HCT116 (cell line): Measurements from ENCODE around the gene PRLHR. TPM values are rescaled to one million over a fixed set of nuclear protein-coding genes. Genes with fewer than 3 reads are reported as not detected.

Experiments used
- ATAC-seq: fragments of 200-7000 bp; cut with Tn5 transposase; 2 replicates; pipeline ENCODE4 v1.9.1; 2020; ENCODE audit warnings: mild to moderate bottlenecking, moderate library complexity
- BruUV-seq: library from RNA; stranded (reverse); fragments of 400-500 nt; replicated peaks from 2 replicates; lab custom pipeline; 2021; lab: Mats Ljungman, UMichigan
- CTCF ChIA-PET: fragments of 300-600 bp; sonication (Branson Sonifier 250); formaldehyde crosslinking; loops from one replicate; lab custom pipeline; 2021; ENCODE audit warnings: antibody characterized with exemption; lab: Charles Lee
- POLR2A ChIA-PET: fragments of 300-600, 350-600 bp; sonication (Branson Sonifier 250); formaldehyde crosslinking; loops from one replicate; lab custom pipeline; 2021; ENCODE audit warnings: antibody characterized with exemption; lab: Charles Lee
- RAD21 ChIA-PET, 2 experiments: fragments of 300-600 bp; sonication (Branson Sonifier 250); formaldehyde crosslinking; loops; one replicate each; lab custom pipeline; 2023; ENCODE audit warnings: low total read pairs in 2 of 2; ENCODE audit not compliant: uncharacterized antibody in 2 of 2, unreplicated experiment in 2 of 2, low non-redundant PET in 1 of 2; lab: Charles Lee
- DNase-seq: peaks from one replicate; pipeline ENCODE4 v3.0.0-alpha.2; 2010; ENCODE audit warnings: low read depth, low spot score
- H2AFZ ChIP-seq: fragments of 200-600 bp; shearing (Covaris generic), sonication (generic); 2 replicates; pipeline ENCODE4 v1.6.1; 2017; ENCODE audit warnings: low read depth, mixed run types, mixed read lengths, antibody characterized with exemption, low read length; ENCODE audit not compliant: poor library complexity, severe bottlenecking
- H3K27ac ChIP-seq: 2 replicates; pipeline ENCODE4 v1.5.1; 2012; ENCODE audit warnings: low read depth, low read length
- H3K27me3 ChIP-seq: fragments of 200-600 bp; sonication (generic); 2 replicates; pipeline ENCODE4 v1.6.1; 2016; ENCODE audit warnings: mixed run types, low read length, mixed read lengths; ENCODE audit not compliant: insufficient read depth
- H3K36me3 ChIP-seq, 2 experiments: fragments of 200-500 bp in 1 of 2; fragments of 200-600 bp in 1 of 2; sonication (Bioruptor generic) in 1 of 2; sonication (generic) in 1 of 2; 2 replicates each; pipeline versions ENCODE4 v1.5.1 to v1.6.1; 2014 to 2016; ENCODE audit warnings: low read length in 2 of 2, inconsistent platforms in 1 of 2, mixed read lengths in 1 of 2, mixed run types in 1 of 2; ENCODE audit not compliant: insufficient read depth in 2 of 2, control insufficient read depth in 1 of 2
- H3K4me1 ChIP-seq, 2 experiments: fragments of 200-600 bp in 1 of 2; sonication (generic) in 1 of 2; 2 replicates each; pipeline versions ENCODE4 v1.5.1 to v1.6.1; 2012 to 2017; ENCODE audit warnings: low read length in 2 of 2, inconsistent platforms in 1 of 2, mild to moderate bottlenecking in 1 of 2, mixed read lengths in 1 of 2, mixed run types in 1 of 2, moderate library complexity in 1 of 2; ENCODE audit not compliant: insufficient read depth in 2 of 2, control insufficient read depth in 1 of 2
- H3K4me2 ChIP-seq: fragments of 200-600 bp; sonication (generic); 2 replicates; pipeline ENCODE4 v1.6.1; 2017; ENCODE audit warnings: mixed run types, low read length, mixed read lengths
- H3K4me3 ChIP-seq, 2 experiments: fragments of 200-600 bp in 1 of 2; sonication (generic) in 1 of 2; replicated peaks in 1 of 2; 2 replicates each; pipeline ENCODE4 v1.5.1; 2011 to 2016; ENCODE audit warnings: low read length in 2 of 2, control low read depth in 1 of 2, low read depth in 1 of 2, mild to moderate bottlenecking in 1 of 2, mixed read lengths in 1 of 2, mixed run types in 1 of 2
- H3K79me2 ChIP-seq: fragments of 200-600 bp; sonication (generic); 2 replicates; pipeline ENCODE4 v1.6.1; 2017; ENCODE audit warnings: mild to moderate bottlenecking, mixed run types, low read length, moderate library complexity, mixed read lengths; ENCODE audit not compliant: insufficient read depth
- H3K9ac ChIP-seq: fragments of 200-600 bp; sonication (generic); 2 replicates; pipeline ENCODE4 v1.6.1; 2016; ENCODE audit warnings: low read length, mixed read lengths
- H3K9me2 ChIP-seq: fragments of 200-600 bp; sonication (generic), shearing (Covaris generic); 2 replicates; pipeline ENCODE4 v1.6.1; 2017; ENCODE audit warnings: mixed run types, mild to moderate bottlenecking, moderate library complexity; ENCODE audit not compliant: insufficient read depth
- H3K9me3 ChIP-seq, 2 experiments: fragments of 200-500 bp in 1 of 2; fragments of 200-600 bp in 1 of 2; sonication (Bioruptor generic) in 1 of 2; sonication (generic) in 1 of 2; 2 replicates each; pipeline ENCODE4 v1.6.1; 2014 to 2017; ENCODE audit warnings: low read length in 2 of 2, mixed read lengths in 2 of 2, inconsistent platforms in 1 of 2, low read depth in 1 of 2, mild to moderate bottlenecking in 1 of 2, mixed run types in 1 of 2, moderate library complexity in 1 of 2; ENCODE audit not compliant: control insufficient read depth in 1 of 2, insufficient read depth in 1 of 2
- H4K20me1 ChIP-seq: fragments of 200-600 bp; sonication (generic), shearing (Covaris generic); 2 replicates; pipeline ENCODE4 v1.6.1; 2017; ENCODE audit warnings: mixed run types, mild to moderate bottlenecking, moderate library complexity; ENCODE audit not compliant: insufficient read depth
- CBX3 ChIP-seq: IDR thresholded peaks from 2 replicates; pipeline ENCODE4 v1.6.1; 2012; ENCODE audit warnings: low read depth
- CTCF ChIP-seq, 3 experiments: fragments of 200-600 bp in 1 of 3; sonication (generic) in 1 of 3; IDR thresholded peaks in 2 of 3; conservative IDR thresholded peaks in 1 of 3; 2 replicates each; pipeline ENCODE4 v1.5.1; 2012 to 2017; ENCODE audit warnings: low read depth in 2 of 3, low read length in 2 of 3, antibody characterized with exemption in 1 of 3, borderline replicate concordance in 1 of 3, control low read depth in 1 of 3, mild to moderate bottlenecking in 1 of 3, mixed read lengths in 1 of 3, mixed run types in 1 of 3, moderate library complexity in 1 of 3; ENCODE audit not compliant: insufficient read depth in 1 of 3
- EGR1 ChIP-seq: IDR thresholded peaks from 2 replicates; pipeline ENCODE4 v1.6.1; 2012; ENCODE audit warnings: low read depth
- ELF1 ChIP-seq: IDR thresholded peaks from 2 replicates; pipeline ENCODE4 v1.6.1; 2012; ENCODE audit warnings: low read depth, borderline replicate concordance
- EZH2phosphoT487 ChIP-seq: fragments of 200-600 bp; IDR thresholded peaks from 2 replicates; pipeline ENCODE4 v1.6.1; 2018; ENCODE audit warnings: antibody characterized with exemption, borderline replicate concordance
- JUND ChIP-seq: IDR thresholded peaks from 2 replicates; pipeline ENCODE4 v1.6.1; 2012
- POLR2A ChIP-seq: IDR thresholded peaks from 2 replicates; pipeline ENCODE4 v1.7.0; 2011; ENCODE audit warnings: borderline replicate concordance; ENCODE audit not compliant: insufficient read depth, insufficient read length; ENCODE audit errors: extremely low read depth
- POLR2AphosphoS5 ChIP-seq: IDR thresholded peaks from 2 replicates; pipeline ENCODE4 v1.6.1; 2011; ENCODE audit warnings: mild to moderate bottlenecking, low read depth, low read length, moderate library complexity
- RAD21 ChIP-seq: IDR thresholded peaks from 2 replicates; pipeline ENCODE4 v1.6.1; 2012; ENCODE audit warnings: low read depth, mild to moderate bottlenecking
- SP1 ChIP-seq: IDR thresholded peaks from 2 replicates; pipeline ENCODE4 v1.6.1; 2012; ENCODE audit warnings: low read depth
- SRF ChIP-seq: IDR thresholded peaks from 2 replicates; pipeline ENCODE4 v1.6.1; 2012; ENCODE audit warnings: low read depth
- TCF7L2 ChIP-seq: IDR thresholded peaks from 2 replicates; pipeline ENCODE4 v1.7.0; 2011; ENCODE audit warnings: borderline replicate concordance, inconsistent platforms; ENCODE audit not compliant: insufficient read depth, insufficient read length; ENCODE audit errors: extremely low read depth
- YY1 ChIP-seq: IDR thresholded peaks from 2 replicates; pipeline ENCODE4 v1.6.1; 2011; ENCODE audit warnings: low read length, low read depth, moderate library complexity, mild to moderate bottlenecking; ENCODE audit not compliant: insufficient replicate concordance; ENCODE audit errors: extremely low read depth
- ZBTB33 ChIP-seq: IDR thresholded peaks from 2 replicates; pipeline ENCODE4 v1.6.1; 2011; ENCODE audit warnings: mild to moderate bottlenecking, low read length, moderate library complexity; ENCODE audit not compliant: insufficient replicate concordance; ENCODE audit errors: extremely low read depth
- ZFX ChIP-seq: fragments of 450-650 bp; IDR thresholded peaks from 2 replicates; pipeline ENCODE4 v1.6.1; 2017
- intact Hi-C: fragments of 100-400 bp; cut with micrococcal nuclease; formaldehyde crosslinking; loops from 2 replicates; pipeline ENCODE4 v1.10.0; 2022
- total RNA-seq: library from RNA; stranded (reverse); gene quantifications from one replicate; pipeline ENCODE4 v1.2.1, GENCODE V29; 2021; ENCODE audit not compliant: unreplicated experiment
- TF ChIP-seq, protein P1 (sequence below): IDR thresholded peaks from 2 replicates; pipeline ENCODE4 v1.6.1; 2012

PRLHR gene
- total RNA-seq, 1 experiment from 2014 or later: not detected

DNA sequence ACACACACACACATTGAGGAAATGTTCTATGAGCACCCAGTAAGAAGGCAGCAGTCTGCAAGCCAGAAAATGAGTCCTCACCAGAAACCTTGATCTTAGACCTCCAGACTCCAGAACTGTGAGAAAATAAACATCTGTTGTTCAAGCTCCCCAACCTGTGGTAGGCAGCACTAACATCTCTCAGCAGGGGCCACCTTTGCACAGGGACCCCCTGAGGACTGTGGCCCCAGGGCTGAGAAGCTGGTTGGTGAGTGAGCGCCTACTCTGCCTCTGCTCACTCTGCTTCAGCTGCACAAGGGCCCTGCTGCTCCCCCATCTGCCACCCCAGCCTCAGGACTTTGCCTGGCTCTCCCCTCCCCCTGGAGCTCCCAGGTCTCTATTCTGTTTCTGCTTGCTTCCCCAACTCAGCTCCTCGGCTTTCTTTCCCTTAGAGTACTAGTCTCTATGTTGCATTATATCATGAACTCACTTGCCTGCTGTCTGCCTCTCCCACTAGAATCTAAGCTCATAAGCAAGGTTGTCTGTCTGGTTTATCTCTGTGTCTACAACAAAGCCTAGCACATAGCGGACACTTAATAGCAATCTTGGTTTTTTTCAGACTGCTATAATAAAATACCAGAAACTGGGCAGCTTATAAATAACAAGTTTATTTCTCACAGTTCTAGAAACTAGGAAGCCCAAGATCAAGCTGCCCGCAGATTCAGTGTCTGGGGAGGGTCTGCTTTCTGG is 40.4 kb upstream of the PRLHR start:
- no peak overlapping the region for H2AFZ ChIP-seq
- TF ChIP-seq POLR2A: no peak
- TF ChIP-seq ZBTB33: no peak
- no peak for TF ChIP-seq TCF7L2
- no peak for TF ChIP-seq YY1
- TF ChIP-seq, protein P1, sequence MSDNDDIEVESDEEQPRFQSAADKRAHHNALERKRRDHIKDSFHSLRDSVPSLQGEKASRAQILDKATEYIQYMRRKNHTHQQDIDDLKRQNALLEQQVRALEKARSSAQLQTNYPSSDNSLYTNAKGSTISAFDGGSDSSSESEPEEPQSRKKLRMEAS: no peak
- no peak for TF ChIP-seq SRF
- no peak for TF ChIP-seq ZFX
- no peak for TF ChIP-seq POLR2AphosphoS5
- TF ChIP-seq JUND: no peak
- no peak for TF ChIP-seq EZH2phosphoT487
- TF ChIP-seq EGR1: no peak
- no peak for TF ChIP-seq SP1
- TF ChIP-seq CTCF (IDR thresholded peaks at IDR 0.05 in 2 of 3, conservative IDR thresholded peaks at IDR 0.05 in 1 of 3; ENCODE audit: borderline replicate concordance in 1 of 3, insufficient read depth in 1 of 3, low read depth in 2 of 3, low read length in 2 of 3): no peak
- TF ChIP-seq RAD21: no peak
- no peak for TF ChIP-seq CBX3
- no peak for TF ChIP-seq ELF1
- H3K36me3 ChIP-seq: no peaks in the 10 kb centered on the region
- CTCF ChIA-PET: interaction anchor here (0.5 to 1.4 kb wide), 2 partner anchors 9 to 21 kb away, joined by 3 to 4 read pairs; no protein-coding TSS in a partner anchor
- BruUV-seq: no TSS peak
- POLR2A ChIA-PET: no interaction called here
- peaks cover 59% of the 10 kb centered on the region for H3K27me3 ChIP-seq
- H3K9me3 ChIP-seq: peaks cover 0 to 4% of the 10 kb centered on the region in 2 experiments; a peak in 2 of 4 replicates
- H3K9ac ChIP-seq: no peak overlapping the region
- intact Hi-C loops: no loop called here
- H3K4me2 ChIP-seq: no peak overlapping the region
- no peaks in the 10 kb centered on the region for H3K4me1 ChIP-seq
- no peaks in the 10 kb centered on the region for H3K9me2 ChIP-seq
- DNase-seq (no peak), ATAC-seq (no peak)
- H4K20me1 ChIP-seq: no peaks in the 10 kb centered on the region
- no peak overlapping the region for H3K27ac ChIP-seq
- RAD21 ChIA-PET: no interaction called here
- H3K79me2 ChIP-seq: no peaks in the 10 kb centered on the region
- H3K4me3 ChIP-seq: no peak overlapping the region
